Thyroid gland (tissue), 4 donors: Measurements from ENCODE around the gene FAM20C.

ENCODE experiments used
- CTCF ChIP-seq, 6 experiments: fragments of 200-600 bp in 3 of 6; fragments of 450-650 bp in 3 of 6; sonication (generic) in 3 of 6; IDR thresholded peaks; one replicate each; pipeline ENCODE4 v1.5.1; 2016 to 2019; ENCODE audit warnings: antibody characterized with exemption in 6 of 6, mild to moderate bottlenecking in 2 of 6, inconsistent platforms in 1 of 6, moderate library complexity in 1 of 6
- POLR2A ChIP-seq, 2 donors: fragments of 450-650 bp; IDR thresholded peaks; one replicate each; pipeline ENCODE4 v1.6.1; 2017; ENCODE audit warnings: antibody characterized with exemption in 2 of 2, mild to moderate bottlenecking in 2 of 2, moderate library complexity in 1 of 2

DNA sequence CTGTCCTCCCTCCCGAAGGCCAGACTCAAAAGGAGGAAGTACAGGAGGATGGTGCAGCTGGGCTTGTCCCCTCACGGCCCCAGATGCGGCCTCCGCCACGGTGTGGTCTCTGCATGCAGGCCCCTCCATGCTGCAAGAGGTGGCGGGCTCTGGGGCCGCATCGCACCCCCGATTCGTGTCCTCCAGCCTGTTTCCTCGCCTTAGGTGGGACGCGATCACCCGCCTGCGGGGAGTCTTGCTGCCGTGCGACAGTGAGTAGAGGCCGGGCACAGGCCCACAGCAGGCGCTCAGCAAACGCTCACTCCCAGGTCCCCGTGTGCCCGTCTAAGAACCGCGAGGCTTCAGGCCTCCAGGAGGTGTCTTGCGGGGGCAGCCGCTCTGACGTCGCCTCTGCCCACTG, 13.9 kb upstream of the FAM20C start:
- TF ChIP-seq CTCF (IDR thresholded peaks at IDR 0.05) (no peak), POLR2A (IDR thresholded peaks at IDR 0.05) (no peak)
